ENCODE results near the gene RIMS1.

The RIMS1 gene

DNA sequence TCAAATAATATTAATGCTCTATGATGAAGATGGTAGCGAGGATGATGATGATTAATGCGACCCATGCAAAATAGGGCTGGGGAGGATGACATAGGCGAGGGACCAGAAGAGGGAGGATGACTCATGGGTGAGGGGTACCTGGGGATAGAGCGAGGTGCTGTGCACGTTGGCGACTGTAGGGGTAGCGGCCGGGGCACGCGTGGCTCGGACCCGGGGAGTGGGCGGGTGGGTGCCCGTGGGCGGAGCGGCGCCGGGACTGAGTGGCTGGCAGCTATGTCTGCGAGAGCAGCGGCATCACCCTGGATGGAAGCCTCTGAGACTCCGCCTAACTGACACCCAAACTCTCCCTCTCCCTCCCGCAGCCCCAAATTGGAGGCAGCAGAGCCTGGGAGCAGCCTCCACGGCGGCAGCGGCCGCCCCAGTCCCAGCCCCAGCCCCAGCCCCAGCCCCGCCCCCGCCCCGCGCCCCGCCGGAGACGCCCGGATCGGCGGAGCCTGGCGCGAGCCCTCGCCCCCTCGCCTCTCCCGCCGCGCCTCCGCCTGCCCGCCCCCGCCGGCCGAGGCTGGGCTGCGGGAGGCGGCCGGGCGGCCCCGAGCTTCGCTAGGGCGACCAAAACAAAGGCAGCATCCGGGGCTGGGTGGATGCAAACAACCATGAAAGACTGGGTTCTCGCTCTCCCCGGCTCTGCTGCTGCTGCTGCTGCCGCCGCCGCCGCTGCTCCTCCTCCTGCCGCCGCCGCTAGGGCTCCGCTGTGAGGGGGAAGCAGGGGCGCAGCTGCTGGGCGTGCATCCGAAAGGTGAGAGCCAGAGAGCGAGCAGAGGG, at the start of gene RIMS1:
TSS of gene RIMS1 (plus strand) at position 367 of the 822 bp plus-strand sequence. CDS start 474 bp downstream, outside the sequence.
- DNase-seq (ENCODE audit: low spot score) = peak; percentile 65

DNA sequence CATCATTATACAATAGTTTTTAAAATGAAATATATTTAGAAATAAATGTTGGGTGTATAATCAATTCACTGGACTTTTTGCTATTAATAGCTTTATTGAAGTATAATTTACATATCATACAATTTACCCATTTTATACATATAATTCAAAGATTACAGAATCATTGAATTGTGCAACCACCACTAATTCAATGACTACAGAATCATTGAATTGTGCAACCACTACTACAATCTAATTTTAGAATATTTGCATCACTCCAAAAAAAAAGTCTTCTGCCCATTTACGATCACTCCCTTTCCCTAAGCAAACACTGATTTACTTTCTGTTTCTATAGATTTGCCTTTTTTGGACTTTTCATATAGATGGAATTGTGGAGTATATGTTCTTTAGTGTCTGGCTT, 35.1 kb upstream of the RIMS1 start:
- DNase-seq (ENCODE audit: low spot score) = no peak

DNA sequence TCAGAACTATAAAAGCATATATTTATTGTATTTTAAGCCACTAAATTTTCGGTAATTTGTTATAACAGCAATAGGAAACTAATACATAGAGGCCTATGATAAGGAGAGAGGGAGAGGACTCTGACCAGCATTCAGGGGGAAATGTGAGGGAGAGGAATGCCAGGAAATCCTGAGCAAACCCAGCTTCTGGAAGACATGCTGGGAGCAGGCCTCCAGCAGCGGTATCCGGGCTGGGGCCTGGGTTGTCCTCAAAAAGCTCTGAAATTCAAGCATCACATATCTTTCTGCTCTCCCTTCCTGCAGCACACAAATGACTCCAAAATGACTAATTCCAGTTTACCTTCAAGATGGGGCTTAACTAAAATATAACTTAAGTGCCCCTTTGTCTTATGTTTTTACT, 33.4 kb upstream of the RIMS1 start:
- DNase-seq (ENCODE audit: low spot score) = no peak

- DNase-seq (ENCODE audit: low spot score) = no peak
Observed at GRCh38 chr6:71855406-71855805, 30.9 kb upstream of the RIMS1 start.

DNA sequence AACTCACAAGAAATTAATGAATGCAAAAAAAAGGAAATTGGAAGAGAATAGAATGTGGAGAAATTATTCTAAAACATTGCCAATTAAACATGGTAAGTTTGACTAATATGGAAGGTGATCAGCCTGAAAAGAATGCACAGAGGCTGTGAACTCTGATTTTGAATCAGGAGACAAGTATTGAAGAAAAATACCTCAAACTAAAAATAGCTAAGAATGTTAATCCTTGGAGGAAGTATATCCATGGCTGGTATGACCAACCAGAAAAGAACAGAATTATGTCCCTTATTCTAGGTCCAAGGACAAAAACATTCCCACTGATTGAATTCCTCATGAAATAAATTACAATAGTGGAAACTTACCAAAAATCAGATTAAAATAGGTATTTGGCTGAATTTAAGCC, 7.3 kb upstream of the RIMS1 start:
- DNase-seq (ENCODE audit: low spot score) = peak; percentile 58

DNA sequence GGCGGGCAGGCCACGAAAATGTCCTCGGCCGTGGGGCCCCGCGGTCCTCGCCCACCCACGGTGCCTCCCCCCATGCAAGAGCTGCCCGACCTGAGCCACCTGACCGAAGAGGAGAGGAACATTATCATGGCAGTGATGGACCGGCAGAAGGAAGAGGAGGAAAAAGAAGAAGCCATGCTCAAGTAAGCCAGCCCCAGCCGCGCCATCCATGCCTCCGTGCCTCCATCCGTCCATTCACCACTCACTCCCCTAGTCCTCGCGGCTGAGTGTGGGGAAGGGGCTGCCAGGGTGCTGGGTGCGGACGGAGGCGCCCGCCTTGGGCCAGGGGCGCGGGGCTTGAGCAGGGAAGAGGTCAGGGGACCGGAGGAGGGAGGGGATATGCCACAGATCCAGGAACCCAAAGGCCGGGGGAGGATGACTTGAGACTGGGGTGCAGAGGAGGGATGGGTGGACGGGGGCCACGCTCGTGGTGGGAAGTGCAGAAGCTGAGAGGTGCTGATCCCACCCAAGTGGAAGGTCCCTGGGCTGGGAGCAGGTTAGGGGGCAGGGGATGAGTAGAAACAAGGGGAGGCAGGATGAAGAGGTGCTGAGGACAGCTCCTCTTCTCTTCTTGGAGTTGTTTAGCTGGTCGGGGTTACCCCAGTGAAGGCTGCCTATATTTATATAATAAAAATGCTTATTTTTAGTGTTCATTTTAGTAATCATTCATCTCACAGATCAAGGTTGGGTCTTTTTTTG, 825 bp downstream of the RIMS1 start:
- DNase-seq (ENCODE audit: low spot score) = peak; percentile 43

DNA sequence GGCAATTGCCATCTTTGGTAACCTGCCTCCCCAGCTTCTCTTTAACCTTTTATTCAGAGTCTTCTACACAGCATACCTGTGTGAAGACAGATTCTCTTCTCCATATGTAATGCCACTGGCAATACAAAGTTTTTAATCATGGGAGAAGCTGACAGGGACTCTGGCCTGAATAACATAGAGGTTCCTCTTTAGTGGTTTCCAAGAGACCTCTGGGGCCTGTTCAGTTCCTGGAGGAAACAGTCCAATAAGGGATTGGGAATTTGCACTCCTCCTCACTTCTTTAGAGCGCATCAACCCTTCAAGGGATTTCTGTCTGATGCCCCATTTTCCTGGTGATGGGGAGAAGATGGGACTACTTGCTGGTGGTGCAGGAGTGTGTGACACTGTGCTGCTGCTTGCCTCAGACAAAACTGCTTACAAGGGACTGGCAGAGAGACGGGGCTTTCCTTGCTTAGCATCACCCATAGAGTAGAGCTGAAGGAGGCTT, 1.4 kb downstream of the RIMS1 start:
- DNase-seq (ENCODE audit: low spot score) = no peak

DNA sequence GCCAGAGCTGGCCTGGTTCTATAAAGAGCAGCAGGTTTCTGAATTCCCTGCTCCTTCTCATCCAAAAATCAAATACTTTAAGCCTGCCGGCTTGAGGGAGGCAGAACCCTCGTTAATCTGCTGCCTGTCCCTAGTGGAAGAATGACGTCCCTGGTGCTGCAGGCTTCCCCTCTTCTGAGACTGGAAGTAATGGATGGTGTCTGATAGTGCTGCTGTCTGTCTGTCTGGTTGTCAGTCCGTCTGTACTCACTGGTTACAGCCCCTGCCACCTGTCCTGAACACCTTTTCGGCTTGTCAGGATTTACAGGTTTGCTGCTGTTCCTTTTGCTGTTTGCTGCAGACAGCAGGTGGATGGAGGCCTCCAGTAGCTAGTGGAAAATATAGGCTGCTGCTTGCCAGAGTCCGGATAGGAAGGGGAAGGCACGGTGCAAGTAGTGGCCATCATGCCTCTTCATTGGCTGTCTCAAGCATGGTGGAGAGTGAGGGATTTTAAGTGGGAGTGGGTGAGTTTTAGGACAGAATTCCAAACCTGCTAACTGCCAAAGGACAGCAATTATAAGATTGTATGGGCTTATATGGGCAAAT, 2.5 kb downstream of the RIMS1 start:
- DNase-seq (ENCODE audit: low spot score) = no peak

DNA sequence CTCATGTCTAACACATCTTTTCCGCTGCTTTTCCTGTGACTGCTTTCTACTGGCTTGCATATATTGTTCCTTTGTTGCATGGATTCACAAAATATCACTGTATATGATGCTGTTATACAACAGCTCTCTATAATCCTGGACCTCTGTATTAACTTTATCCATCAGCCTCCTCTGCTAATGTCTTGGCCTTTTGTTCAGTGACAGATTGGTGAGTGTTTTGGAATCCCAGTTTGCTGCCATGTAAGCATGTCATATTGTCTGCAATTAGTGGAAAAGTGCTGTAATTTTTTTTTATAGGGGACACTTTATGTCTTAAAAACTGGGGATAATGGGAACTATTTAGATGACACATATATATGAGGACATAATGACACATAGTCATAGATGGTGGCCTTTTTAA, 3.0 kb downstream of the RIMS1 start:
- DNase-seq (ENCODE audit: low spot score) = no peak

- no peak for DNase-seq (ENCODE audit: low spot score)
Observed at GRCh38 chr6:71892641-71893040, 6.3 kb downstream of the RIMS1 start.

GRCh38 chr6:71900642-71901041, 14.3 kb downstream of the RIMS1 start:
- DNase-seq (ENCODE audit: low spot score) = no peak

DNA sequence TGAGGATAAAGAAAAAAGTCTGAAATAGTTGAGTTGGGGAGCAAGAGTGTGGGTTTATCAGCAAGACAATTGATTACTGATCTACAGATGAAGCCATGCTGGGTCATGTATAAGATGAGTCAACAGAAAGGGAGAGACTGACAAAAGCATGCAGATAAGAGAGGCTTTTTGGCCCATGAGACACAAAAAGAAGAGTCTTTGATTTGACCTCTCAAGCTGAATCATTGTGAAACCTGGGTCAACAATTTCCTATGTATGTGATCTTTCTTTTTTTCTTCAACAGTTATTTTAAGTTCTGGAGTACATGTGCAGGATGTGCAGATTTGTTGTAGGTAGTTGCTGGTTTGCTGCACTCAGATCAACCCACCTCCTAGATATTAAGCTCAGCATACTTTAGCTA, 15.9 kb downstream of the RIMS1 start:
- DNase-seq (ENCODE audit: low spot score) = no peak

DNA sequence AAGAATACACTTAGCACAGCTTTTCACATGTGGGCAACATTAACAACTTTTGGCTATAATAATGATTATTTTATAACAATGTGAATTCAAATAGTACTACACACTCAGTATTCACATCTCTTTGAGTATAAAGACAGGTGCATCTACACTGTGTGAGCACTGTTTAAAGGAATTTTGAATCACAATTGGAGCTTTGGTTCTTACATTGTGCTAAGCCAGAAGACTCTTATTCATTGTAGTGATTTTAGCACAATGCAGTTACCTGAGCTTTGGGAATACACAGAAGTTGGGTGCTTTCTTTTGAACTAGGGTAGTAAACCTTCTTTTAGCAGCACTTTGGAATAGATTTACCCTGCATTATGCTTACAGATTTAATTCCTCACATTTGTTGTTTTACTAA, 20.5 kb downstream of the RIMS1 start:
- DNase-seq (ENCODE audit: low spot score) = no peak

GRCh38 chr6:71908162-71908765, 21.9 kb downstream of the RIMS1 start:
- no peak for DNase-seq (ENCODE audit: low spot score)

DNA sequence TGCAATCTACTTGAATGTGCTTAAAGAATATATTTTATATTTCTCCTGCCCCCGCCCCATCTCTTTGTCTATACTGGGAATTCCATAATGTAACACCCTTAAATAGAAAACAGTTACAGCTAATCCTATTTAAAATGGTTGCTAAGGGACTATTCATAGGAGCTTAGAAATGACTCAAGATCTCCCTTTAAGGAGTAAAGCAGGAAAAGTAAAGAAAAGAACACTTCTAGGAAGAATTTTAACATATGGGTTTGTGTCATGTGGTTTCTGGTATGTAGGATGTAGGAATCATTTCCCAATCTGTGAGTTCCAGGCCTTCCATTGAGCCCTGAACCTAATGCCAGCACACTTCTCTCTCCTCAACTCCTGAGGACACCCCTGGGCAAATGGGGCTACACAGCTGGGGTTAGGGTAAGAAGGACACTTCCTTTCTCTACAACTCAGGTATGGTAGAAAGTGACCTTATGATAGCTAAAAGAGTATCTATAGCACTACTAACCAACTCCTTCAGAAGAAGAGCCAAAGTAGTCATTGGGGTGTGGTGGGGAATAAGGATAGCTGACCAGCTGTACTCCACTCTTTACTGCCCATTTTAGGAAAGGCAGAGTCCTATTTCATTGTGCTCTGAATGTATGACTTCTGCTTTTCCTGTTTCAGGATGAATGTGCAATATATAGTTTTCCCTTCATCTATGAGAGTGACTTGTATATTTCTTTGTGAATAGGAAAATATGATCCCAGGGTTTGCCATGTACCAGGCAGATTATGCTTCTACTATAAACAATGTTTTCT, 27.3 kb downstream of the RIMS1 start:
- DNase-seq (ENCODE audit: low spot score) = no peak

GRCh38 chr6:71929047-71929446, 42.7 kb downstream of the RIMS1 start:
- no peak for DNase-seq (ENCODE audit: low spot score)

DNA sequence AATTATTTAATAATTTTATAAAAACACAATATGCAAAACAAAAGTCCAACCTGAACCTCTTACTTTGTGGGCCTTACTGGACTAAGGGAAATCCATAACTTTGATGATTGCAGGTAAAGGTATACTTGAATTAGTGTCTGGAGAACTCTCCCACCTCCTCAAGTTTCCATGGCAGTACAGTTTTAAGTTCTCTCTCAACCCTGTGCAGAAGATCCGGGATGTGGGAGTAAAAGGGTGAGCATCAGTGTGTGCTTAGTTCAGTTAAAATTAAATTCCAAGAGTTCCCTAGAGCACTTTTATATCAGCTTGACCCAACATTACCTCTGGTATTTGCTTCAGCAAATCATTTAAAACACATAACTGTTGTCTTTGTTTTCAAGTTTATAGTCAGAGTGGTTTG, 47.5 kb downstream of the RIMS1 start:
- no peak for DNase-seq (ENCODE audit: low spot score)

DNA sequence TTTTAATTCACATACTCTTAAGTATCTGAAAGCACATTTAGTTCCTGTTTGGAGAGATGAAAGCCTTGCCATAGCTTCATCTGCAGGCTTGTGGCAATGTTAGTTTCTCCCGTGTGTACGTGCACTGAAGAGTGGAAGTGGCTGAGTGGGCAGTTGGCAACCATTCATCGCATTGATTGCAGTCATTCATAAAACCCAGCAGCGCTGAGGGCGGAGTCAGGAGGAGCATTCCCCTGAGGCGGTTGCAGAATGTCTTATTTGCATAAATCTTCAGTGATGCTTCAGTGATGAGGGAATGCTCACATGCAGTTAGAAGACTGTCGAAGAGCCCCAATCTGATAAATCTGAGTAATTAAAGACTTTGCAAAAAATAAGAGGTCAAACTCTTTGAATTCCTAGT, 79.1 kb downstream of the RIMS1 start:
- DNase-seq (ENCODE audit: low spot score) = no peak

DNA sequence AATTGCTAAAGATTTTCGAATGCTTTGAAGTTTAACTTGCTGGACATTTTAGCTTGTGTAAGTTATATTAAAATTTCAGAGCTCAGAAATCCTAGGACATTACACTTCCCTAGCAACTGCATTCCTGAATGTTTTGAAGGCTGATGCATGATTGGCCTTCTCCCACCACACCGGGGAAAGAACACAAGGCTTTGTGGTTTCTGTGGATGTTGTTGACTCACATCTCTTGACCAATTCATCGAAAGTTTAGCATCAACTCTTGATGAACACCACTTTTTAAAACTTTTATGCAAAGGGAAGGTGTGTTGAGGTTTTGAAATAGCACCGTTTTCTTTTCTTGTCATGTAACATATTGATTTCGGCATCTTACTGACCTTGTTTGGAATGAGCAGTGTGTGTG, 81.1 kb downstream of the RIMS1 start:
- peak; percentile 47 for DNase-seq (ENCODE audit: low spot score)

DNA sequence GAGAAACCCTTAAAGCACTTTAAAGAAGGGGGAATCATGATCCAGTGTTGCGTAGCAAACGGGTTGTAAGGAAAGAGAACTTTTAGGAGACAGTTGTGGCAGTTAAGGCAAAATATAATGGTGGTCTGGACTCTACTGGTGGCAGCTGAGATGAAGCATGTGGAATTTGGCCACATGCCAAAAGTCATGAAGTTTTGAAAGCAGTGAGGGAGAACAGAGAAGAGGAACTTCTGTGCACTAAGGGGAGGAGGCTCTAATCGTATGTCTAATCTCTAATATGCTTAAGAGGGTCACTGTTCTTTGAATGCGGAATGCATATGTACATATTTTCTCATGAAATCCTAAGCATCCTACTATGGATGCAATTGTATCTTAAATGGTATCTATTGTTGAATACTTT, 91.5 kb downstream of the RIMS1 start:
- DNase-seq (ENCODE audit: low spot score) = no peak

- no peak for DNase-seq (ENCODE audit: low spot score)
Observed at GRCh38 chr6:71979911-71980310, 93.6 kb downstream of the RIMS1 start.

GRCh38 chr6:71982389-71982788, 96.0 kb downstream of the RIMS1 start:
- DNase-seq (ENCODE audit: low spot score) = no peak

Measured in AG08396 (cell line).